Subcutaneous adipose tissue (tissue), 4 donors: ENCODE measurements around the gene APOD. TPM values are rescaled to one million over a fixed set of nuclear protein-coding genes. Genes with fewer than 3 reads are reported as not detected.

Experiments
- CTCF ChIP-seq: fragments of 450-650 bp; IDR thresholded peaks from one replicate; pipeline ENCODE4 v1.5.1; 2016; ENCODE audit warnings: low read depth, mild to moderate bottlenecking, control low read depth, antibody characterized with exemption, moderate library complexity
- total RNA-seq, 4 donors: library from RNA; depleted of rRNA; stranded (reverse); fragments of >200 nt; gene quantifications; one replicate each; pipeline ENCODE4 v1.1.0, GENCODE V29; 2016

Gene APOD
- total RNA-seq, 4 donors from 2014 or later, result 717 to 1,841 (median 1,266) TPM

DNA sequence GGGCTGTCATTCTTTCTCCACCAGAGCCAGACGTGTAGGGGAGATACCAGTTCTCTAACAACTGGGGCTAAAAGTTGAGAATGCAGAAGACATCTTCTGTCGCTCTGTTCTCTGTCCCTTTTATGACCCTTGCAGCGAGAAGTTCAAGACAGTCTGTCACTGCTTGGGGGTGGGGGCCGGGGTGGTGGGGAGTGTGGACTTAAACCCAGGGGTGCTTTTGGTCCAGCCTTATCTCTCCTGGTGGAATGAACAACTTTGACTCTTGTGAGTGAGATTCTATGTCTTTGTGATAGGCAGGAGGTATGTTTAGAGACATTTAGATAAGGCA lies 767 bp upstream of the APOD start:
- no peak for TF ChIP-seq CTCF

GRCh38 chr3:195582947-195583346 lies 793 bp downstream of the APOD start:
- TF ChIP-seq CTCF, result no peak

- no peak for TF ChIP-seq CTCF
Measured at GRCh38 chr3:195580744-195581443, 2.8 kb downstream of the APOD start.

DNA sequence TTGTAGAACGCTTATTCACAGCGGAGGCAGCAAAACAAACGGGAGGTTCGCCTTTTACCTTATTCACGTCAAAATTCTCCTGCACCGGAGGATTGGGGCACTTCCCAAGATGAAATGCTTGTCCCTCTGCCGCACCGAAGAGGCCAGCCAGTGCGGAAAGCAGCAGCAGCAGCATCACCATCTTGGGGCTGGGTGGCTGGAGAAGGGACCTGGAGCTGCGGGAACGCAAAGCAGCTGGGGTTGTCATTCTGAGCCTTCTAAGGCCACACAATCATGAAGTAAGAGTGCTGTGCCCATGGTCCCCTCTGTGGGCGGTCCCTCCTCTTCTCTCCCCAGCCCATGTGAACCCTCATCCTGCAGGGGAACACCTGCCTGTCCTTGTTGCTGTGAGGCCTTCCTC lies 4.5 kb downstream of the APOD start:
- TF ChIP-seq CTCF, result no peak

DNA sequence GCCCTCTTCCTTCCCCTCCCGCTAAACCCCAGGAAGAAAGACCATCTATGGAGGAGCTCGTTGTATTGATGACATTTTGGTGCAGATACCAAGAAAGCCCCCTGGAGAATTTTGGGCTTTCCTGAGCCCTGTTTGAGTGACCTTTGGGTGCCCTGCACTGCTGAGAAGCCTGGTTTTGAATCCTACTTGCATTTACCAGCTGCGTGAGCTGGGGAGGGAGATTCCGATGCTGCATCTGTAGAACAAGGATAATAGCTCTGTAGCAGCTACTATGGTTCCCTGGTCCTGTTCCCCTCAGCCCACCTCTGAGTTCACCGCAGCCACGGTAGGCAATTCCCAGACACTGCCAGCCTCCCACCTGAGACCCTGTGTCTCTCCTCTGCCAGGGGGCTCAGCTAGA lies 5.2 kb downstream of the APOD start:
- TF ChIP-seq CTCF, result no peak

DNA sequence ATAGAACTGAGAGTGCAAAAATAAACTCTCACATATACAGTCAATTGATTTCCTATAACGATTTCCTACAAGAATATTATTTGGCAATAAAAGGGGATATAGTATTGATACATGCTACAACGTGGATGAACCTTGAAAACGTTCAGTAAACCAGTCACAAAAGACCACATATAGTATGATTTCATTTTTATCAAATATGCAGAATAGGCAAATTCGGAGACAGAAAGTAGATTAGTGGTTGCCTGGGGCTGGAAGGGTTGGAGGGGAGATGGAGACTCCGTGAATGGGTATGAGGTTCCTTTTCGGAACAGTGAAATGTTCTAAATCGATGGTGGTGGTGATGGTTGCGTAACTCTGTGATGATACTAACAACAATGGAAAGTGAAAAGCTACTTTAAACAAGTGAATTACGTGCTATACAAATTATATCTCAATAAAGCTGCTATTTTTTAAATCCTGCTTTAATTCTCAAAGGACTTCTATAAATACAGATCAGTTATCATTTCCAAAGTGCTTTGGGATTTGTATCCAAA lies 6.0 kb downstream of the APOD start:
- no peak for TF ChIP-seq CTCF

DNA sequence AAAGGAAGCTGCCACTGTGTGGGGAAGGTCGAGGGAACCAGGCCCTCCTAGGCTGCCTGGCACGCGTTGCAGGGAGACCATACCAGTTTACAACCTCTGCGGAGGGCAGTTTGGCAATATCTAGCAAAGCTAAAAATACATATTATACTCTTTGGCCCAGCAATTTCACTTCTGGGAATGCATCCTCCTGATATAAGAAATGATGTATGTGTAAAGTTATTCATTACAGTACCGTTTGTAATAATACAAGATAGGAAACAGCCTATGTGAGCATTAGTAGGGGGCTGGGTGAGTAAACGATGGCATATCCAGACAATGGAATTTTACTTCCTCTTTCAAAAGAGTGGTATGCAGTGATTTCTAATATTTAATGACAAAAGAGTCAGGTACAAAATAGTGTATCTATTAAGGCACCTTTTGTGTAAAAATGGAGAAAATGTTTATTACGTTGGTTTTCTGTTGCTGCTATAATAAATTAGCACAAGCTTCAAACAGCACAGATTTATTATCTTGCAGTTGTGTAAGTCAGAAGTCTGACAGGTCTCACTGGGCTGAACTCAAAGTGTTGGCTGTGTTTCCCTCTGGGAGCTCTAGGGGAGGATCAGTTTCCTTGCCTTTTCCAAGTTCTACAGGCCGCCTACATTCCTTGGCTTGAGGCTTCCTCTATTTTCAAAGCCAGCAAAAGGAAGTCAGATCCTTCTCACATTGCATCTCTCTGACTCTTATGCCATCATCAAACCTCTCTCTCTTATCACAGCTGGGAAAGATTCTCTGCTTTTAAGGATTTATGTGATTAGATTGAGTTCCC lies 9.0 kb downstream of the APOD start:
- no peak for TF ChIP-seq CTCF
